C4-2B (cell line): ENCODE results near the gene PARD3B.

Source experiments
- CTCF ChIP-seq: fragments of 450-650 bp; conservative IDR thresholded peaks from 2 replicates; pipeline ENCODE4 v1.5.1; 2017; ENCODE audit warnings: mild to moderate bottlenecking
- ZFX ChIP-seq: fragments of 450-650 bp; IDR thresholded peaks from 2 replicates; pipeline ENCODE4 v1.6.1; 2017

GRCh38 chr2:204989877-204990276, 444.6 kb downstream of the PARD3B start:
- TF ChIP-seq CTCF (no peak), ZFX (no peak)
